ENCODE measurements around the gene MLC1.
A peak's percentile ranks its signal among the peaks of the same experiment; 100 is the strongest.
"Not testable (repeated sequence)": the region's sequence is repeated elsewhere in the genome, so short reads cannot be mapped to it uniquely, and the experiment has no call there.

Gene MLC1

DNA sequence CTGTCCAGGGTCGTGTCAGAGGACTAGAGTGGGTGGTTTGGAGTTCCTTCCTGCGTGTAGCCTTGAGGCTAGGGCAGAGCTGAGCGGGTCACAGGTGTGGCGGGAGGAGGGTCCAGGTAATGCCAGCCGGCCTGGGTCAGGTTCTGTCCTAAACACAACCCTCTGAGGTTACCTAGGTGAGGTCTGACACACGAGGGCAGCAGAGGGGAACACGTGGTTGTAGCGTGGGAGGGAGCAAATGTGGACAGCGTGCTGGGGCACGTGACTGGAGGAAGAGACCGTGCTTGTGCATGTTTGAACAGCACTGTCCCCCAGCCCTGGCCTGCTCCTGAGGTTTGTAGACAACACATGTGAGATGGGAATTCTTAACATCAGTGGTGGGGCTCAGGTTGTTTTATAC, 17.7 kb upstream of the MLC1 start:
- DNase-seq (ENCODE audit: low read depth) = no peak

- no peak for DNase-seq (ENCODE audit: low read depth)
Measured at GRCh38 chr22:50101870-50102565, 16.8 kb upstream of the MLC1 start.

- DNase-seq (ENCODE audit: low read depth) = no peak
Measured at GRCh38 chr22:50098052-50098451, 12.8 kb upstream of the MLC1 start.

DNA sequence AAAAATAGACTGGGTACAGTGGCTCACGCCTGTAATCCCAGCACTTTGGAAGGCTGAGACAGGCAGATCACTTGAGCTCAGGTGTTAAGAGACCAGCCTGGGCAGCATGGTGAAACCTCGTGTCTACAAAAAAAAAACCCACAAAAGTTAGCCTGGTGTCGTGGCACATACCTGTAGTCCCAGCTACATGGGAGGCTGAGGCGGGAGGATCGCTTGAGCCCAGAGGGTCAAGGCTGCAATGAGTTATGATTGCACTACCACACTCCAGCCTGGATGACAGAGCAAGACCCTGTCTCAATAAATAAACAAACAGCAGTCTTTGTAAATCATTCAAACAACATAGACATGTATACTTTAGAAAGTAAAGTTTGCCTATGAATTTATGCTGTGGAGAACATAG, 7.1 kb upstream of the MLC1 start:
- DNase-seq (ENCODE audit: low read depth) = no peak

DNA sequence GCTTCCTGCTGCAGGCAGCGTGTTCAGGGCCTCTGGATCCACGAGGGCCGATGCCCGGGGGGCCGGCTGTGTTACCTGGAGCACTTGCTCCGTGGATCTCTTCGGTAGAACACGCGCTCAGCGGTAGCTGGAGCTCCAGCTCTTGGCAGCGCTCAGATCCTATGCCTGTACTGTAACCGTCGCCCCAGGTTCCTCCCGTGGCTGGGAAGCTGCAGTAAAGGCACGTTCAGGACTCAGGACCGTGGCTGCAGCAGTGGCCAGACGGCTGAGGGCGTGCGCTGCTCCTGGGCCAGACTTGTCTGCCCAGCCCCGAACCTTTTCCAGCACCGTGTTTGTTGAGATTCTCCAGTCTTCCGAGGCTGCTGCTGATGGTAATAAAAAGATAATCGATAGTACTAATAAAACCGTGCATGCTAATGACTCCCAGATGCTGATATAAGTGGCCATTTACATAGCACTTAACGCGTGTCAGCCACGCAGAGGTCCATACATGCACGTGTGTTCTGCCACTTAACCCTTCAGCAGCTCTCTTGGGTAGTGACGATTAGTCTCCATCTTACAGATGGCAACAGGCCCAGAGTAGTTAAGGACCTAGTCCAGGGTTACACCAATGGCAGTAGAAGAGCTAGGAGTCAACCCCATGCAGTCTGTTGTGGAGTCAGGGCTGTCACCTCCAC, 6.0 kb upstream of the MLC1 start:
- no peak for DNase-seq (ENCODE audit: low read depth)

DNA sequence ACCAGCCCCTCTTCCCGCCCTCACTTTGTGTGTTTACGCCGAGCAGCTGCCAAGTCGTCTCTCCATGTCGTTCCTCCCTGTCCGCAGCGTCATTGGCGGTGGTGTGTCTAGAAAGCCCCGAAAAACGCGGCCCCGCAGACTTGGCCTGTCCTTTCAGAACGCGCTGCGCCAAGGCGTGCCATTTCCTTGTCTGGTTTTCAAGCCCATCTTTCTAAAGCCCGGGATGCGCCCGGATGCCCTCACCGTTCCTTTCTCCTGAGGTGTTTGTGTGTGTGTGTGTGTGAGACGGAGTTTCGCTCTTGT, 5.1 kb upstream of the MLC1 start:
- DNase-seq (ENCODE audit: low read depth) = no peak

DNA sequence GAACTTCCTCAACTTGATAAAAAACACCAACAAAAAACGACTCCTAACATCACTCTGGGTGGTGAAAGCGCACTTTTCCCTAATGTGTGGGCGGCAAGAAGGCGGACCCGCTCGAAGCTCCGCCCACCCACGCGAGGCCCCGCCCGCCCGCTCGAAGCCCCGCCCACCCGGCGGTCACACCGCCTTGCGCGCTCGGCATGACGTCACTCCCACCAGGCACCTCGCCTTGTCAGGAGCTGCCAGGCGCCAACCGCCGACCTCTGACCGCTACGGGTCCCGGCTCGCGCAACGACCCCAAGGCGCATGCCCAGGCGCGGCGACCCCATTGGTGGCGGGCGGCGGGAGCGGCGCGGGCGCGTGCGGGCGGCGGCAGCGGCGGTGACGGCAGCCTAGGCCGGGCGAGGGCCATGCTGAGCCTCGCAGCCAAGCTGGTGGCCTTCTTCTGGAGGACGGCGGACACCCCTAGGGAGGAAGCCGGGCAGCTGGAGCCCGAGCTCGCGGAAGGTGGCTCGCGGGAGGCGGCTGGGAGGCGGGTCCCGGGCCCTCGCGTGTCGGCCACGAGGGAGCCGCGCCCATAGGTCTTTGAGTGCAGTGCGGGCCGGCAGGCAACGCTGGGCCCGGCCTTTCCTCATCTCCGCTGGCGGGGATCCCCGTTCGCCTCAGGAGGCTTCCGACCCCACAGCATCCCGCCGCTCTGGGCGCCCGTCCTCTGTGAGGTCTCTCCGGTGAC, 4.6 kb upstream of the MLC1 start, which contains the start of gene MOV10L1:
TSS of gene MOV10L1 (plus strand) at position 325 of the 730 bp plus-strand sequence. CDS start at position 408, 83 bp downstream.
- DNase-seq (ENCODE audit: low read depth) = peak; percentile 28

DNA sequence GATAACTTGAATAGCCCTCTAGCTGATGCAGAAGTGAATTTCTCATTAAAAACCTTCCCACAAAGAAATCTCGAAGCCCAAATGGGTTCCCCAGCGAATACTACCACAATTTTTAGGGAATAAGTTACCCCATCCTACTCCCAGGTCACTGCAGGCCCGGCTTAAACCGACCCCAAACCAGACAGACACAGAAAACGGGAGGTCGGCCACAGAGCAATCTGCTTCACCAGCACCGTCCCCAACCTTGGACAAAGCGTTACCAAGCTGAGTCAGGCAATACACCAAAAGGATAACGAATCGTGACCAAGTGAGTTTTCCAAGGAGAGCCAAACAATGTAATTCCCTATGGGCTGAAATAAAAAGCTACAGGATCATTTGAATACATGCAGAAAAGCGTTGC, 4.0 kb upstream of the MLC1 start:
- DNase-seq (ENCODE audit: low read depth) = no peak

- no peak for DNase-seq (ENCODE audit: low read depth)
Measured at GRCh38 chr22:50088096-50088495, 2.9 kb upstream of the MLC1 start.

GRCh38 chr22:50087646-50088045, 2.4 kb upstream of the MLC1 start:
- no peak for DNase-seq (ENCODE audit: low read depth)

GRCh38 chr22:50086975-50087374, 1.7 kb upstream of the MLC1 start:
- DNase-seq (ENCODE audit: low read depth) = not testable (repeated sequence)

GRCh38 chr22:50086526-50086925, 1.3 kb upstream of the MLC1 start:
- no peak for DNase-seq (ENCODE audit: low read depth)

DNA sequence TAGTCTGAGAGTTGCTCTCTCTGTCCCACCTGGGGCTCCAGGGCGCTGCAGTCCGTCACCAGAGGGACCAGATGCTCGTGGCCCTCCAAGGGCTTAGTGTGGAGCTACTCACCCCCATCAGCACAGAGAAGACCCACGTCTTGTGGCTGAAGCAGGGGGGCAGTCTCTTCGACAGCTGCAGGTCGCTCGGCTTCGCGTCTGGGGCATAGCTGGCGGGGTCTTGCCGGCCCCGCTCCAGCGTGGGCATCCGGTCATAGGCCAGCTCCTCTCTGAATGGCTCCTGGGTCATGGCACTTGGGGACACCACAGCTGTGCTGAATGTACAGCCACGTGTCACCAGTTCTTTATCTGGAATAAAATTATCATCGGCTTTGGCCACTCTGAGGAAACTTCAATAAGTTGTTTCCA, 608 bp downstream of the MLC1 start:
- DNase-seq (ENCODE audit: low read depth) = no peak

DNA sequence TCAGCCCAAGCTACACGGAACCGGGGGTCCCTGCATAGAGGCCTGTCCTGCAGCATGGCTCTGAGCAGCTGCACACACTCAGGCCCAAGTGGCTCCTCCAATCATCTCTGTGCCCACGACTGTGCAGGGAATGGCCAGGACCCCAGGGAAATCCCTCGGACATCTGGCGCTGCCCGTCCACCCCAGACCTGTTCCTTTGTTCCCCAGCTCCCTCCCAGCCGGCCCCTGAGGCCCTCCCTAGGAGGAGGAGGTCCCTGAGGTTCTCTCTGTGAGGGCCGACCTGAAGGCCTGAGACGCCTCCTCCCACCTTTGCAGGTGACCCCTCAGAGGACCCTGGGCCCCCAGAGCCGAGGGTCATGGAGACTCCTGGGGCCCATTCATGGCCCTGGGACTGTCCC, 1.1 kb downstream of the MLC1 start:
- DNase-seq (ENCODE audit: low read depth) = no peak

GRCh38 chr22:50083462-50084079, 1.7 kb downstream of the MLC1 start:
- DNase-seq (ENCODE audit: low read depth) = no peak

DNA sequence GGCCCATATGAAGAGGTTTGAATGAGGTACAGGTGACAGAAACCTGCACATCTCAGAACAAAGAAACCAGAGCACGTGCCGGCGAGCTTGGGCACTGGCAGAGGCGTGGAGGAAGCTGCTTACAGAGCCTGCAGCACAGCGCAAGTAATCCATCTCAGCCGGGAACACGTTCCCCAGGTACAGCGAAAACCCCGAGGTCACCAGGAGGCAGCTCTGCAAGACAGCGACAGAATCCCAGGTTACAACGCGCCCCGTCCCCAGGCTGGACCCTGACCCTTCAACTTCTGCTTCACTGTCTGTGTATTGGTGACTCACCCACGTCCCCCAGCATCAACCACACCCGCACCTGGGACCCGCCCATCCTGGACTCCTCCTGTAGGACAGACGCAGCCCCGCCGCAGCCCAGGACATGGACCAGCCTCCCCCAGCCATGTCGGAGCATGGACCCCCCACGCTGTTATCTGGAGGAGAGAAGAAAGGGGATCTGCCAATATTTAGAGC, 2.2 kb downstream of the MLC1 start:
- no peak for DNase-seq (ENCODE audit: low read depth)

DNA sequence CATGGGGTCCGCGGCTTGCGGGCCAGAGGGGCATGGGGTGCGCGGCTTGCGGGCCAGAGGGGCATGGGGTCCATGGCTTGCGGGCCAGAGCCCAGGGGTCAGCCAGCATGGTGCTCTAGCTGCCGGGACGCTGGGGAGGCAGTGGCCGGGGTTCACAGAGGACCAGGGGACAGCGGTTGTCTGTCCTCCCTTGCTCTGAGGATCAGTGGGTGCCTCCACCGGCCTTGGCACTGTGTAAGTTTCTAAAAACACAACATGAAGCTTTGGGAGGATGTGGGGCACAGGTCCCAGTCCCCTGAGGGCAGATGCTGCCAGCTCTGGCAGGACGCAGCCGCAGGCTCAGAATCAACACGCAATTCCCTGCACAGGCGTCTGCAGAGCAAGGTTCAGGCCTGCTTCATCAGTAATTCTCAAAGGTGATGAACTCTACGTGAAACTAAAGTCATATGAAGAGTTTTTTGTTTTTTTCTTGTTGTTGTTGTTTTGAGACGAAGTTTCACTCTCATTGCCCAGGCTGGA, 3.0 kb downstream of the MLC1 start:
- DNase-seq (ENCODE audit: low read depth) = no peak

DNA sequence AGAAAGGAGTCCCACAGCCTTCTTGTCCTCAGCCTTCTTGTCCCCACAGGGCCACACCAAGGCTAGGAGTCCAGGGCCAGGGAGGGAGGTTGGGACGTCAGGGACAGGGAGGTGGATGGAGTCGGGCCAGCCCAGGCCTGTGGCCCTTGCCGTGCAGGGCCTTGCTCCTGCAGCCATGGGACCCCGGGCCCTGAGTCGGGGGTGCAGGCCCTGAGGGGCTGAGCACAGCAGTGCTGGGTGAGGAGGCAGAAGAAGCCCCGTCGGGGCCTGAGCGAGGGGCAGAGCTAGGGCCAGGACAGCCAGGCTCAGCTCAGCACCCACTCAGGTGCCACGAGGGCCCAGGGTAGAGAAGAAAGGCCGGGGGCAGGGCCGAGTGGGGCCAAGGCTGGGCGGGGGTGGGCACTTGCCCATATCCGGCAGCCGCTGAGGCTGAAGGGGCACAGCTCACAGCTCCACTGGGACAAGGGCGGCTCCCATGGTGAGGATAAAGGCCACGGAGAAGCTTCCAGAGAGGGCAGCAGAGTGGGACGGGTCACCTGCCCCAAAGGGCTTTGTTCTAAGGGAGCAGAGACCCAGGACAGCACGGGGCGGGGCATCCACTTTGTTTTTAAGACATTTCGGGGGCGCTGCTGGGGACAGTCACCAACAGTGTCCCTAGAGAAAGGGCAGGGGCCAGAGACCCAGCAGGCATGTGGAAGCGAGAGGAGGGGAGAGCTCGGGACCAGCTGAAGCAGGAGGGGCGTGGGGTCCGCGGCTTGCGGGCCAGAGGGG, 3.6 kb downstream of the MLC1 start:
- DNase-seq (ENCODE audit: low read depth) = no peak

- DNase-seq (ENCODE audit: low read depth) = no peak
Measured at GRCh38 chr22:50080077-50080465, 5.2 kb downstream of the MLC1 start.

DNA sequence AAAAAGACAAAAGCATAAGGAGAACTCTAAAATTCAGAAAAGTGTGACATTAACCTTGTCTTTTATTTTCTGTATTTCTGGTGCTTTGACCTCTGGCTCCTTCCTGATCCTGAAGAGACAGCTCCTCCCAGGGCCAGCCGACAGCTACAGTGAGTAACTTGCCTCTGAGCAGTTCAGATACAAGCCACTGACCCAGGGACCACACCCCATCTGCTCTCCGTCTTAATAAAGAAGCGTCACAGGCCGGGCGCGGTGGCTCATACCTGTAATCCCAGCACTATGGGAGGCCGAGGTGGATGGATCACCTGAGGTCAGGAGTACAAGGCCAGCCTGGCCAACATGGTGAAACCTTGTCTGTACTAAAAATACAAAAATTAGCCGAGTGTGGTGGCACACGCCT, 6.5 kb downstream of the MLC1 start:
- DNase-seq (ENCODE audit: low read depth) = no peak

DNA sequence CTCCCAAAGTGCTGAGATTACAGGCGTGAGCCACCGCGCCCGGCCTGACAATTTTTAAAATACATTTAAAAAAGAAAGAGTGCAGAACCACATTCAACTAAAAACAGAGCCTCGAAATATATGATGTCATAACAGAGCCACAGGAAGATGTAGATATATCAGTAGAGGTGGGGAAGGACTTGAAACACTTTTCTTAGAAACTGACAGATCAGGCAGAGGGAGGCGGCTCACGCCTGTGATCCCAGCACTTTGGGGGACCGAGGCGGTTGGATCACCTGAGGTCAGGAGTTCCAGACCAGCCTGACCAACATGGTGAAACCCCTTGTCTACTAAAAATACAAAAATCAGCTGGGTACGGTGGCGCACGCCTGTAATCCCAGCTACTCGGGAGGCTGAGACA, 7.0 kb downstream of the MLC1 start:
- no peak for DNase-seq (ENCODE audit: low read depth)

All from activated T-cell treated with anti-CD3 and anti-CD28 coated beads for 48 hours (primary cell).